Measurements from ENCODE around the gene GADL1.

GADL1 gene

DNA sequence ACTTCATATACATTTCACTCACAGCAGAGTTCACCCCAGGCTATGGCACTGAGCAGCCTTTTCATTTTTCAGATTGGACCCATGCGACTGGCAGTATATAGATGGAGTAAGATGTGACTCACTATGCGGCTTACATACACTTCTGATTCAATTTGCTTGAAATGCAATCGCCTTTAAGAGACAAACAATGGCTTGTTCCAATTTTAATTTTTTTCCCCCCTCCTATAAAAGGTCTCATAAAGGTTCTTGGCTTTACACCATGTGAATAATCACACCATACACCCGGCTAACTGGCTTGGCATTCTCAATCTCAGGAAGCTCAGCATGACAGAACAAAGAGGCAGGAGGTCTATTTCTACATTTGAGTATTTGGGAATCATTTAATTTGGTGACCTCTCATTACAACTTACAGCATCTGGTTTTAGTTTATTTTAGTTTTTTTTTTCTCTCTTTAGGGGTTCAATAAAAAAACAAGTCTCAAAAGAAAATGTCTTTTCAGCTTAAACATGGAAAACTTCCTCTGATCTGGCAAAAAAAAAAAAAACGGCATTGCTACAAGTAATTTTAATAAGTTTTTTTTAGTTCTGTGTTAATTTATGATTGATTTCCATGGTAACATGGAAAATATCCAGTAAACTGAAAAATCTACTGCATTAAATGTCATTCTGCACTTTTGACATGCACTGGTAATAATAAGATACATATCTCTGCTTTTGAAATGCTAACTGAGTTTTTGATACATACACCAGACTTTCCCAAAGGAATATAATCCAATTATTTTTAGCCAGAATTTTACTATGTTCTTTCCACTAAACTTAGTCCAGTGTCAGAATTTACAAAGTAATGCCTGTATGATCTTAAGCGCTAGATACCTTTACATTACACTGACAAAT is 38.8 kb downstream of the GADL1 start:
- Histone ChIP-seq H3K4me2 (ENCODE audit: low read length) (no peak overlapping the region), H4K20me1 (ENCODE audit: control insufficient read depth, insufficient read depth, low read depth, low read length) (no peaks in the 10 kb centered on the region), H3K9me2 (replicated peaks; ENCODE audit: control insufficient read depth, low read length) (no peaks in the 10 kb centered on the region), H3K9me3 (ENCODE audit: control insufficient read depth, insufficient read depth, low read length) (no peaks in the 10 kb centered on the region; the same call in 1 of the 2 replicates), H3K27ac (ENCODE audit: low read depth, low read length) (no peak overlapping the region), H3F3A (ENCODE audit: control insufficient read depth, insufficient read depth) (no peaks in the 10 kb centered on the region), H3K4me1 (ENCODE audit: control insufficient read depth, low read length) (no peaks in the 10 kb centered on the region), H3K4me3 (ENCODE audit: low read length) (no peak overlapping the region), H3K27me3 (ENCODE audit: control insufficient read depth, low read length) (peaks cover 2% of the 10 kb centered on the region; the same call in 1 of the 2 replicates), H3K36me3 (ENCODE audit: control insufficient read depth, low read length) (no peaks in the 10 kb centered on the region), H3K79me2 (ENCODE audit: control insufficient read depth, low read length) (no peaks in the 10 kb centered on the region)
- TF ChIP-seq, protein P1, sequence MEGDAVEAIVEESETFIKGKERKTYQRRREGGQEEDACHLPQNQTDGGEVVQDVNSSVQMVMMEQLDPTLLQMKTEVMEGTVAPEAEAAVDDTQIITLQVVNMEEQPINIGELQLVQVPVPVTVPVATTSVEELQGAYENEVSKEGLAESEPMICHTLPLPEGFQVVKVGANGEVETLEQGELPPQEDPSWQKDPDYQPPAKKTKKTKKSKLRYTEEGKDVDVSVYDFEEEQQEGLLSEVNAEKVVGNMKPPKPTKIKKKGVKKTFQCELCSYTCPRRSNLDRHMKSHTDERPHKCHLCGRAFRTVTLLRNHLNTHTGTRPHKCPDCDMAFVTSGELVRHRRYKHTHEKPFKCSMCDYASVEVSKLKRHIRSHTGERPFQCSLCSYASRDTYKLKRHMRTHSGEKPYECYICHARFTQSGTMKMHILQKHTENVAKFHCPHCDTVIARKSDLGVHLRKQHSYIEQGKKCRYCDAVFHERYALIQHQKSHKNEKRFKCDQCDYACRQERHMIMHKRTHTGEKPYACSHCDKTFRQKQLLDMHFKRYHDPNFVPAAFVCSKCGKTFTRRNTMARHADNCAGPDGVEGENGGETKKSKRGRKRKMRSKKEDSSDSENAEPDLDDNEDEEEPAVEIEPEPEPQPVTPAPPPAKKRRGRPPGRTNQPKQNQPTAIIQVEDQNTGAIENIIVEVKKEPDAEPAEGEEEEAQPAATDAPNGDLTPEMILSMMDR (IDR thresholded peaks at IDR 0.05; ENCODE audit: low read depth, low read length, poor library complexity, severe bottlenecking), result no peak
- TF ChIP-seq EZH2phosphoT487 (IDR thresholded peaks at IDR 0.05; ENCODE audit: borderline replicate concordance, low read length), result no peak

DNA sequence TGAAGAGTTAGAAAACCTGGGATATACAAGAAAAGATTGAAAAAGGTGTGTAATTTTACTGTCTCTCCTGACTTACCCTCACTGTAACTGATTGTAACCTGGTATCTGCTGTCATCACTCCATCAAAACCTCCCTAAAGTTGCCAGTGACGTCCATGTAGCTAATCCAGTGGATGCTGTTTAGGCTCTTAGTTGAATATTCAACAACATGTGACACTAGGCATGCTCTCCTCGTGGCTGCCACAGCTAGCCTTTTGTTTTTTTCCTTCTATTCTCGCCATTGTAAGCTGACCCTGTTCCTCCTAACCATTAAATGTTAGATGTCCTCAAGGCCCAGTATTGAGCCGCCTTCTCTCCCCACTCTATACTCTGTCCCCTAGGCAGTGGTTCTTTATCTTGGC is 41.6 kb downstream of the GADL1 start:
- Histone ChIP-seq H3K4me2 (ENCODE audit: low read length) (no peak overlapping the region), H3K4me3 (ENCODE audit: low read length) (no peak overlapping the region), H3K27ac (ENCODE audit: low read depth, low read length) (no peak overlapping the region), H3K4me1 (ENCODE audit: control insufficient read depth, low read length) (no peaks in the 10 kb centered on the region), H3K79me2 (ENCODE audit: control insufficient read depth, low read length) (no peaks in the 10 kb centered on the region), H3K9me2 (replicated peaks; ENCODE audit: control insufficient read depth, low read length) (no peaks in the 10 kb centered on the region), H3F3A (ENCODE audit: control insufficient read depth, insufficient read depth) (no peaks in the 10 kb centered on the region), H3K9me3 (ENCODE audit: control insufficient read depth, insufficient read depth, low read length) (no peaks in the 10 kb centered on the region; the same call in 1 of the 2 replicates), H3K36me3 (ENCODE audit: control insufficient read depth, low read length) (no peaks in the 10 kb centered on the region), H4K20me1 (ENCODE audit: control insufficient read depth, insufficient read depth, low read depth, low read length) (no peaks in the 10 kb centered on the region), H3K27me3 (ENCODE audit: control insufficient read depth, low read length) (no peaks in the 10 kb centered on the region)
- TF ChIP-seq, protein P1 (IDR thresholded peaks at IDR 0.05; ENCODE audit: low read depth, low read length, poor library complexity, severe bottlenecking), result no peak

DNA sequence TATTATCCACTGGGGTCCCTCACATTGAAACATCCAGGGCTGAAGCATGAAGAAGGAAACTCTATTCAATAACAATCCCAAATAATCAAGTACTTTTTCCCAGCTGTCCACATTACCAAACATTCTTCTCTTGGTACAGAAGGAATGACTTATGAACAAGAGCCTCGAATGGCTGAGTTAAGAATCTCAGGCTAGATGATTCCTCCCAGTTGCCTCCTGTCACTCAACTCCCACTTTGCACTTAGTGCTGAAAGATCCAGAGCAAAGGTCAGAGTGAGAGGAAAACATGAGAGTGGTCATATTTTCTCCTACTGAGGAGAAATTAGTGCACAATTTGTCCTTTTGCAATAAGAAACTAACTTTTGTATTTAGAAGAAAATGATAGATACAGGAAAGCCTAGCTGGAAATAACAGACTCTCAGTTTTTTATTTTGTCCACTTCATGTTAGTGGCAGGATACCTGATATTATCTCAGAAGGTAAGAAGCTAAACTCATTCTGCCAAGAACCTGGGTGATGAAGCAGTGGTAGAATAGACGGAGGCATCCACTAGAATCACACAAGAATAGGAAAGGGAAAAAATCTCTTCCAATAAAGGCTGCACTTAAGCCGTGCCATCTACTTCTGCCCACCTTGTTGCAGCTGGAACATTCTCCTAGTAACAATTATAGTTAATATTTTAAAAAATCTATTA is 46.2 kb downstream of the GADL1 start:
- H3K4me2 ChIP-seq (ENCODE audit: low read length), result no peak overlapping the region
- H3K36me3 ChIP-seq (ENCODE audit: control insufficient read depth, low read length), result no peaks in the 10 kb centered on the region
- no peak for TF ChIP-seq EZH2phosphoT487 (IDR thresholded peaks at IDR 0.05; ENCODE audit: borderline replicate concordance, low read length)
- TF ChIP-seq, protein P1 (IDR thresholded peaks at IDR 0.05; ENCODE audit: low read depth, low read length, poor library complexity, severe bottlenecking), result no peak

More for the DNA sequence above, 46.2 kb downstream of the GADL1 start:
- no peak overlapping the region for H3K4me3 ChIP-seq (ENCODE audit: low read length)
- H3F3A ChIP-seq (ENCODE audit: control insufficient read depth, insufficient read depth), result no peaks in the 10 kb centered on the region
- no peaks in the 10 kb centered on the region for H3K9me3 ChIP-seq (ENCODE audit: control insufficient read depth, insufficient read depth, low read length)
- no peaks in the 10 kb centered on the region for H3K79me2 ChIP-seq (ENCODE audit: control insufficient read depth, low read length)
- no peak overlapping the region for H3K27ac ChIP-seq (ENCODE audit: low read depth, low read length)
- H3K9me2 ChIP-seq (replicated peaks; ENCODE audit: control insufficient read depth, low read length), result no peaks in the 10 kb centered on the region
- no peaks in the 10 kb centered on the region for H4K20me1 ChIP-seq (ENCODE audit: control insufficient read depth, insufficient read depth, low read depth, low read length)
- no peaks in the 10 kb centered on the region for H3K4me1 ChIP-seq (ENCODE audit: control insufficient read depth, low read length)
- no peaks in the 10 kb centered on the region for H3K27me3 ChIP-seq (ENCODE audit: control insufficient read depth, low read length)

Data from DOHH2 (cell line).